GM21515 (cell line): ENCODE measurements around the gene PPP2R5C.
"Not testable (repeated sequence)": the region's sequence is repeated elsewhere in the genome, so short reads cannot be mapped to it uniquely, and the experiment has no call there.

Source experiments
- ATAC-seq: cut with Tn5 transposase; IDR thresholded peaks from one replicate; pipeline ENCODE4 v1.9.1; 2021; ENCODE audit not compliant: unreplicated experiment

The PPP2R5C gene

DNA sequence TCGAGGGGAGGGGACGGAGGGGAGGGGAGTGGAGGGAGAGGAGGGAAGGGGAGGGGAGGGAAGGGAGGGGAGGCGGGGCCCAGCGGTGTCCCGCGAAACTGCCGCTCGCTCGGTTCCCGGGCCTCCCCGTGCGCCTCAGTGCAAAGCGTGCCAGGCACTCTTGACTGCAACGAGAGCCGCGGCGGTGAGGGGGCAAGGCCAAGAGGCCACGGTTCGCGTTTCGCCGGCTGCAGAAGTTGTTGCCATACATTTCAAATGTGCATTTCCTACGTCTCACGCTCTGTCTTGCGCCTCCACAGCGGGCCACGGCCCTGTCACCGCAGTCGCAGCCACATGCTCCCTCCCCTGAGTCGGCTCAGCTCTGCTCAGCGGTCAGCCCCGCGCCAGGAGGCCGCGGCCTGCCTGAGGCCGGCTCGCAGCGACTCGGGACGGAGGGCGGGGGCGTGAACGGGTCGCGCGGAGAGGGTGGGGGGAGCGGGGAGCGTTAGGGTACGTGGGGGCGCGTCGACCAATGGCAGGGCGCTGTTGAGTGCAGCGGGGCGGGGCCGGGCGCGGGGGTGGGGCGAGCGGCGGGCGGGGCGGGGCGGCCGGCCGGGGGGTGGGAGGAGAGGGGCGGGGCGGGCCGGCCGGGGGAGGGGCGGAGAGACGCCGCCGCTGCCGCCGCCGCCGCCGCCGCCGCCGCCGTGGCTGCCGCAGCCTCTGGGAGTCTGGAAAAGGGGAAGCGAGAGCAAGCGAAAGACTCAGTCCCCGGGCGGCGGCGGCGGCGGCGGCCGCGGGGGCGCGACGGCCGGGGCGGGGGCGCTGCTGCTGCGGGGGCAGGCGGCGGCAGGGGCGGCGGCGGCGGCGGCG, at the start of gene PPP2R5C:
PPP2R5C (plus strand) TSS at position 678 of the 849 bp plus-strand sequence. CDS start 185 bp downstream, outside the sequence.
- ATAC-seq: peak; percentile 55

DNA sequence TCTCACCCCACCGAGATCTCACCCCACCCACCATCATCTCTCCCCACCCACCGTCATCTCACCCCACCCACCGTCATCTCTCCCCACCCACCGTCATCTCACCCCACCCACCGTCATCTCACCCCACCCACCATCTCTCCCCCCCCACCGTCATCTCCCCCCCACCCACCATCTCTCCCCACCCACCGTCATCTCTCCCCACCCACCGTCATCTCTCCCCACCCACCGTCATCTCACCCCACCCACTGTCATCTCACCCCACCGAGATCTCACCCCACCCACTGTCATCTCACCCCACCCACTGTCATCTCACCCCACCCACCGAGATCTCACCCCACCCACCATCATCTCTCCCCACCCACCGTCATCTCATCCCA, 49.7 kb upstream of the PPP2R5C start:
- not testable (repeated sequence) for ATAC-seq

DNA sequence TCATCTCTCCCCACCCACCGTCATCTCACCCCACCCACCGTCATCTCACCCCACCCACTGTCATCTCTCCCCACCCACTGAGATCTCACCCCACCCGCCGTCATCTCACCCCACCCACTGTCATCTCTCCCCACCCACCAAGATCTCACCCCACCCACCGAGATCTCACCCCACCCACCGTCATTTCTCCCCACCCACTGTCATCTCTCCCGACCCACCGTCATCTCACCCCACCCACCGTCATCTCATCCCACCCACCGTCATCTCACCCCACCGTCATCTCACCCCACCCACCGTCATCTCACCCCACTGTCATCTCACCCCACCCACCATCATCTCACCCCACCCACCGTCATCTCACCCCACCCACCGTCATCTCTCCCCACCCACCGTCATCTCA, 49.2 kb upstream of the PPP2R5C start:
- not testable (repeated sequence) for ATAC-seq

- ATAC-seq: not testable (repeated sequence)
Measured at GRCh38 chr14:101713091-101713490, 48.4 kb upstream of the PPP2R5C start.

GRCh38 chr14:101713621-101714349, 47.7 kb upstream of the PPP2R5C start:
- no peak for ATAC-seq

GRCh38 chr14:101714394-101714793, 47.1 kb upstream of the PPP2R5C start:
- ATAC-seq: no peak

GRCh38 chr14:101715210-101716076, 46.1 kb upstream of the PPP2R5C start:
- no peak for ATAC-seq

DNA sequence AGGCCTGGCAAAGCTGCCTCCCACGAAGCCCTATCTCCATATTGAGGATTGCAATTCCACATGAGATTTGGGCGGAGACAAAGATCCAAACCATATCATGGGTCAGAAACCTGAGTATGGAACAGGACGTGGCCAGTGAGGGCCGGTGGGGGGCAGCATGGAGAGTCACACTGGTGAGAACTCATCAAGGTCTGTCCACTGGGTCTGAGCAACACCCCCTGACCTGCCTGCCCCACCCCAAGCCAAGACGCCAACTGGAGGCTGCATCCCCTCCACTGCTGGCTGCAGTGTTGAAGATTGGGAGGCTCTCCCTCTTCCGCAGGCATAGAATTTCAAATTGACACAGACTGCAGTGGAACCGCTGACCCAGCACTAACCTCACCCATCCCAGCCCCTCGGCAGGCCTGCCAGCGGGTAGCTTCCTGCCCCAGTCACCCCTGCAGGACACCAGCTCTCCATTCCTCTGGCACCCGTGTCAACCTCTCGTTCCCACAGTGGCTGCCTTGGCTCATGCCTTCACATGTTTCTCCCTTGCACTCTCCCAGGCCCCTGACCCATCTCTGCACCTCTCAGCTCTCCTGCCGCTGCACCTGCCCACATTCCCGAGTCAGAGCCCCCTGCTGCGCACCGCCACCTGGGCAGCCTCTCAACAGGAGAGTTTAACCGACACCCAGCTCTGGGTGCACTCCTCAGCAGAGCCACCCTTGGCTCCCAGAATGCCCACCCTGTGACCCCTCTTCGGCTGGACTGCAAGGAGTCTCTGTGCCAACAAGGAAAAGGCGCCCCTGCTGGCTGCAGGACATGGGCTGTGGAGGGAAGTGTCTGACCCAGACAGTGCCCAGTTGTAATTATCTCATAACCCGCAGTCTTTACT, 45.2 kb upstream of the PPP2R5C start:
- ATAC-seq: no peak

DNA sequence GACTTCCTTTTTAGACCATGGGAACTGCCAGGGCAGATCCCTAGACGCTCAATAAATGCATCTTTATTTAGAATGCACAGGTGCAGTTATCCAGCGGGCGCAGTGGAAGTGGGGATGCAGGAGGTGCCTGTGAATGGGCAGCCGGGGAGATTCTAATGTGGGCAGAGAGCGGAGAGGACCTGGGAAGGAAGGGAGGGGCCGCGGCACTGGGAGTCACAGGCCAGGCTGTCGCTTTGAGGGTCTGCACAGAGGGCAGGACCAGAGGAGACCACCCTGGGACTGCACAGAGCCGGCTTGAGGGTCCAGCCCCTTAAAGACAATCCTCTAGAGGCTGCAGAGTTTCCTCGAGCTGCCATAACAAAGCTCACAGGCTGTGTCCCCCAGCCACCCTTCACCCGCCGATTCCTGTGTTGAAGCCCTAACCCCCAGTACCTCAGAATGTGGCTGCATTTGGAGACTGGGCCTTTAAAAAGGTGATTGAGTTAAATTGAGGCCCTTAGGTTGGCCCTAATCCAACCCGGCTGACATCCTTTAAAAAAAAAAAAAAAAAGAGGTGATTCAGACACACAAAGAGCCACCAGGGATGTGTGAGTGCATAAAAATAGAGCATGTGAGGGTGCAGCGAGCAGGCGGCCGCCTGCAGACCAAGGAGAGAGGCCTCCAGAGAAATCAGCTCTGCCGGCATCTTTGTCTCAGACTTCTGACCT, 44.4 kb upstream of the PPP2R5C start:
- no peak for ATAC-seq

- no peak for ATAC-seq
Measured at GRCh38 chr14:101717663-101718490, 43.6 kb upstream of the PPP2R5C start.

DNA sequence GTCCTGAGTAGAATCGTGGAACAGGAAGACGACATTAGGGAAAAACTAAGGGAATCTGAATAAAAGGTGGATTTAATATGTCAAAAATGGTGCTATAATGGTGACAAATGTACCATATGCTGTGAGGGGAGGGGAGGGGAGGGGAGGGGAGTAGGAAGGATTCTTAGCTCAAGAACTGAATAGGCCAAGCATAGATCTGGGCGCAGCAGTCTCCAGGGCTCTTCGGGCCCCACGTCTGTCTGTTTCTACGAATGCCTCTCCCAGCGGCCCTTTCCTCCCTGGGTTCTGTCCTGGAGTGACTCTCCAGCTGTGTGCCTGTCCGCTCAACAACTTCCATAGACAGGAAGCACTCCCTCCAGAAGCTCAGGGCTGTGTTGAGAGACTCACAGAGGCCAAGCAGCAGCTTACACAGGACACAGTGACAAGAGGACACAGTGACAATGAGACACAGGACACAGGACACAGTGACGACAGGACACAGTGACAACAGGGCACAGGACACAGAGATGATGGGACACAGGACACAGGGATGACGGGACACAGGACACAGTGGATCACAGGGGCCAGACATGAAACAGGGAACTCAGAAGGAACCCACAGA, 42.4 kb upstream of the PPP2R5C start:
- ATAC-seq: no peak

DNA sequence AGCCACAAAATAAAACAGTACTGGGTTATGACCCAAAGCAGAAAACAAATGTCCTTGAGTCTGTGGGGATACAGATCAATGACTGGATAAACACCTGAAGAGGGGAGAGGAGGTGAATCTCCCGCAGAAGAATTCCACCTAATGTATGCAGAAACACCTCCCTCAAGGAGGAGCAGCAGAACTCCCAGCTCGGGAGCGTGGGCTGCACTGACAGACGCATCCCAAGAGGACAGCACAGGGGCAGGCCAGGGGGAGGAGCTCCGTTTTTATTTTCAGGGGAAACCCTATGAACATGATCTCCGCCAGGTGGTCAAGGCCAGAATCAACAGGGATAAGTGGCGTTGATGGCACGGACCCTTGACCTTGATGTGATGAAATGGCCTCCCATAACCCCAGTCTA, 41.8 kb upstream of the PPP2R5C start:
- no peak for ATAC-seq

- no peak for ATAC-seq
Measured at GRCh38 chr14:101721111-101721510, 40.4 kb upstream of the PPP2R5C start.

DNA sequence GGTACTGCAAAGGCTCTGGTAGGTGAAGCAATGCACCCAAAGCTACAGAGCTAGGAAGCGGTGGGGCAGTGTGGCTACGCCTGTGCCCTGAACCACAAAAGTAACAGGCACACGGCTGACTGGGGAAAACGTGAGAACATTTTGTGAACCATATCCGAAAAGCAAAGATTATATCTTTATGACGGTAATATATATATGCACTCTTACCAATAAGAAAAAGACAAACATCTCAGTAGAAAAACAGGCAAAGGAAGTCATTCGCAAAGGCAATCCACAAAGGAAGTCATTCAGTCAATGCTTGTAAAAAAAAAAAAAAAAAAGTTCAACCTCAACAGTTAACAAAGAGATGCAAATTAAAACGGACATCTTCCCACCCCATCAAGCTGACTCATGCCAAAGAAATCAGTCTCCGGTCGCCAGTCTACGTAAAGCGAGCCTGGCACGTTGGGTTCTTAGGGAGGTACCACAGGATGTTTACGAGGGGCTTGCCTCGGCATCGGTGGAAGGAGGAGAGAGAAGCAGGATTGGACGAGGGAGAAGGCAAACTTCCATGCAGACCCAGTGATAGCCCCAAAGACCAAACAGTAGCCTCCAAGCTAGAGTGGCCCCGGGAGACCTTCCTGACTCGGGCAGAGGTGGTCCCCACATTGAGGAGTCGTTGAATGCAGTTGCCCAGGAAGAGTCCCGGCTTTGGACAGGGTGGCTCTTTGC, 39.4 kb upstream of the PPP2R5C start:
- ATAC-seq: no peak

- ATAC-seq: no peak
Measured at GRCh38 chr14:101723061-101723595, 38.4 kb upstream of the PPP2R5C start.

DNA sequence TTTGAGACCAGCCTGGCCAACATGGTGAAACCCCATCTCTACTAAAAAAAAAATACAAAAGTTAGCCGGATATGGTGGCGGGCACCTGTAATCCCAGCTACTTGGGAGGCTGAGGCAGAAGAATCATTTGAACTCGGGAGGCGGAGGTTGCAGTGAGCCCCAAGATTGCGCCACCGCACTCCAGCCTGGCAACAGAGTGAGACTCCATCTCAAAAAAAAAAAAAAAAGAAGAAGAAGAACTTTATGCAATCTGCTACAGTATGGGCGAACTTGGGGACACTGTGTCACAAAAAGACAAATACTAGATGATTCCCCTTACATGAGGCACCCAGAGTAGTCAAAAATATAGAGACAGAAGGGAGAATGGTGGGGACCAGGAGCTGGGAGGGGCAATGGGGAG, 35.9 kb upstream of the PPP2R5C start:
- not testable (repeated sequence) for ATAC-seq

- no peak for ATAC-seq
Measured at GRCh38 chr14:101726295-101726953, 35.1 kb upstream of the PPP2R5C start.
